ENCODE measurements around the gene PRKX. TPM values are rescaled to one million over a fixed set of nuclear protein-coding genes. Genes with fewer than 3 reads are reported as not detected.

Gene PRKX
- total and polyA plus RNA-seq, 2 of the 13 experiments (the other 11 are each of a cell fraction or from before 2014, with no cell fraction given): 0.01 to 0.15 TPM

DNA sequence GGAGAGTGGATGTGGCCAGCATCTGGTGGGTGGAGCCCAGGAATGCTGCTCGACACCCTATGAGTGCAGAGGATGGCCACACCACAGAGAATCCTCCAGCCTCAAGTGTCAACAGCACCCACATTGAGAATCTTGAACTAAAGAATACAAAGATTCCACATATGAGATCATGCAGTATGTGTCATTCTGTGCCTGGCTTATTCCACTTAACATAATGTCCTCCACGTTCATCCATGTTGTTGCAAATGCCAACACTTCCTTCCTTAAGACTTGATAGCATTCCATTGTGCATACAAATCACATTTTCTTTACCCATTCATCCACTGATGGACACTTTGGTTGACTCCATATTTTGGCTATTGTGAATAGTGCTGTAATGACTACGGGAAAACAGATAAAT lies 145.8 kb downstream of the PRKX start:
- POLR2A ChIA-PET: no interaction called here
- in situ Hi-C loops (cut with HindIII; ENCODE audit: extremely low pct_ligation_motif_present, low pct_unique_long_range_greater_than_20kb): no loop called here

More for the DNA sequence above, 145.8 kb downstream of the PRKX start:
- DNase-seq (ENCODE audit: low spot score) (no peak), FAIRE-seq (no peak), ATAC-seq (no peak)
- CTCF ChIA-PET (ENCODE audit: low intra/inter-chr PET ratio, low total read pairs): no interaction called here
- BruUV-seq (replicated peaks): no TSS peak
- Histone ChIP-seq H3K27ac (ENCODE audit: extremely low read length, insufficient read depth, low read length) (no peak overlapping the region), H3K27me3 (ENCODE audit: control insufficient read depth in 1 of 2, insufficient read depth in 2 of 2, low read length in 2 of 2) (no peaks in the 10 kb centered on the region), H3K4me2 (ENCODE audit: low read depth, low read length) (no peak overlapping the region), H3K9ac (ENCODE audit: insufficient read depth, low read depth, low read length) (no peak overlapping the region), H3K4me3 (replicated peaks in 1 of 3; ENCODE audit: insufficient read depth in 1 of 3, low read depth in 2 of 3, low read length in 3 of 3) (no peak overlapping the region), H3K36me3 (replicated peaks in 1 of 2; ENCODE audit: control insufficient read depth in 1 of 2, insufficient read depth in 2 of 2, low read length in 2 of 2) (no peaks in the 10 kb centered on the region), H4K20me1 (ENCODE audit: insufficient read depth, low read length) (no peaks in the 10 kb centered on the region), H3K9me3 (ENCODE audit: low read length) (no peaks in the 10 kb centered on the region), H2AFZ (ENCODE audit: low read length) (no peak overlapping the region), H3K4me1 (ENCODE audit: insufficient read depth, low read length) (no peaks in the 10 kb centered on the region), H3K79me2 (ENCODE audit: insufficient read depth, low read length) (no peaks in the 10 kb centered on the region)
- WGBS (ENCODE audit: low lambda C conversion rate): 0% methylated on average over 2 of the region's 3 CpGs
- intact Hi-C loops (cut with micrococcal nuclease; ENCODE audit: unreplicated experiment): no loop called here
- TF ChIP-seq CBFB (CRISPR knock-in tag; IDR thresholded peaks at IDR 0.05): no peak
- TF ChIP-seq ZNF652 (CRISPR knock-in tag; IDR thresholded peaks at IDR 0.05; ENCODE audit: borderline replicate concordance, low read depth): no peak
- no peak for TF ChIP-seq RFX5 (IDR thresholded peaks at IDR 0.05; ENCODE audit: low read depth, low read length)
- TF ChIP-seq MAFK (conservative IDR thresholded peaks at IDR 0.05 in 1 of 2, IDR thresholded peaks at IDR 0.05 in 1 of 2; ENCODE audit: low read length in 2 of 2): no peak
- no peak for TF ChIP-seq POLR2G (IDR thresholded peaks at IDR 0.05; ENCODE audit: low read depth, low read length)
- no peak for TF ChIP-seq SP4 (CRISPR knock-in tag; IDR thresholded peaks at IDR 0.05)
- no peak for TF ChIP-seq ZBTB7A (CRISPR knock-in tag; IDR thresholded peaks at IDR 0.05)
- no peak for TF ChIP-seq ZBTB34 (CRISPR knock-in tag; IDR thresholded peaks at IDR 0.05)
- TF ChIP-seq, protein P1, sequence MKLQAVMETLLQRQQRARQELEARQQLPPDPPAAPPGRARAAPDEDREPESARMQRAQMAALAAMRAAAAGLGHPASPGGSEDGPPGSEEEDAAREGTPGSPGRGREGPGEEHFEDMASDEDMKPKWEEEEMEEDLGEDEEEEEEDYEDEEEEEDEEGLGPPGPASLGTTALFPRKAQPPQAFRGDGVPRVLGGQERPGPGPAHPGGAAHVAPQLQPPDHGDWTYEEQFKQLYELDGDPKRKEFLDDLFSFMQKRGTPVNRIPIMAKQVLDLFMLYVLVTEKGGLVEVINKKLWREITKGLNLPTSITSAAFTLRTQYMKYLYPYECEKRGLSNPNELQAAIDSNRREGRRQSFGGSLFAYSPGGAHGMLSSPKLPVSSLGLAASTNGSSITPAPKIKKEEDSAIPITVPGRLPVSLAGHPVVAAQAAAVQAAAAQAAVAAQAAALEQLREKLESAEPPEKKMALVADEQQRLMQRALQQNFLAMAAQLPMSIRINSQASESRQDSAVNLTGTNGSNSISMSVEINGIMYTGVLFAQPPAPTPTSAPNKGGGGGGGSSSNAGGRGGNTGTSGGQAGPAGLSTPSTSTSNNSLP (IDR thresholded peaks at IDR 0.05; ENCODE audit: low read depth, low read length): no peak
- TF ChIP-seq NR2F1 (CRISPR knock-in tag; IDR thresholded peaks at IDR 0.05): no peak
- no peak for TF ChIP-seq HOXA5 (CRISPR knock-in tag; IDR thresholded peaks at IDR 0.05)
- TF ChIP-seq, protein P2, sequence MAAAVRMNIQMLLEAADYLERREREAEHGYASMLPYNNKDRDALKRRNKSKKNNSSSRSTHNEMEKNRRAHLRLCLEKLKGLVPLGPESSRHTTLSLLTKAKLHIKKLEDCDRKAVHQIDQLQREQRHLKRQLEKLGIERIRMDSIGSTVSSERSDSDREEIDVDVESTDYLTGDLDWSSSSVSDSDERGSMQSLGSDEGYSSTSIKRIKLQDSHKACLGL (CRISPR knock-in tag; IDR thresholded peaks at IDR 0.05): no peak
- no peak for TF ChIP-seq ZNF460 (CRISPR knock-in tag; IDR thresholded peaks at IDR 0.05; ENCODE audit: borderline replicate concordance)
- TF ChIP-seq TSC22D2 (CRISPR knock-in tag; IDR thresholded peaks at IDR 0.05; ENCODE audit: borderline replicate concordance): no peak
- TF ChIP-seq ZNF768 (CRISPR knock-in tag; IDR thresholded peaks at IDR 0.05): no peak
- TF ChIP-seq PLSCR1 (CRISPR knock-in tag; IDR thresholded peaks at IDR 0.05; ENCODE audit: borderline replicate concordance): no peak
- TF ChIP-seq PRDM10 (CRISPR knock-in tag; IDR thresholded peaks at IDR 0.05; ENCODE audit: low read depth): no peak
